Muscle layer of duodenum (tissue), 2 donors: ENCODE measurements around the gene NEB.
"Not testable (repeated sequence)": the region's sequence is repeated elsewhere in the genome, so short reads cannot be mapped to it uniquely, and the experiment has no call there.

Experiments
- H3K27ac ChIP-seq: one replicate; pipeline ENCODE4 v1.7.0; 2013; ENCODE audit warnings: mild to moderate bottlenecking, low read length
- H3K27me3 ChIP-seq: one replicate; pipeline ENCODE4 v1.7.0; 2013; ENCODE audit warnings: low read depth, mild to moderate bottlenecking, control low read depth, low read length
- H3K36me3 ChIP-seq, 2 donors: one replicate each; pipeline ENCODE4 v1.7.0; 2013; ENCODE audit warnings: low read length in 2 of 2, control low read depth in 1 of 2, mild to moderate bottlenecking in 1 of 2; ENCODE audit not compliant: insufficient read depth in 2 of 2, control insufficient read depth in 1 of 2
- H3K4me1 ChIP-seq, 2 donors: one replicate each; pipeline ENCODE4 v1.7.0; 2013; ENCODE audit warnings: low read length in 2 of 2, mild to moderate bottlenecking in 2 of 2, control low read depth in 1 of 2, moderate library complexity in 1 of 2; ENCODE audit not compliant: insufficient read depth in 2 of 2, control insufficient read depth in 1 of 2
- H3K4me3 ChIP-seq, 2 donors: one replicate each; pipeline ENCODE4 v1.7.0; 2013; ENCODE audit warnings: low read length in 2 of 2, low read depth in 1 of 2, mild to moderate bottlenecking in 1 of 2
- H3K9me3 ChIP-seq, 2 donors: one replicate each; pipeline ENCODE4 v1.7.0; 2013; ENCODE audit warnings: low read length in 2 of 2, control low read depth in 1 of 2, mild to moderate bottlenecking in 1 of 2; ENCODE audit not compliant: control insufficient read depth in 1 of 2
- donor health status: healthy.

Gene NEB

DNA sequence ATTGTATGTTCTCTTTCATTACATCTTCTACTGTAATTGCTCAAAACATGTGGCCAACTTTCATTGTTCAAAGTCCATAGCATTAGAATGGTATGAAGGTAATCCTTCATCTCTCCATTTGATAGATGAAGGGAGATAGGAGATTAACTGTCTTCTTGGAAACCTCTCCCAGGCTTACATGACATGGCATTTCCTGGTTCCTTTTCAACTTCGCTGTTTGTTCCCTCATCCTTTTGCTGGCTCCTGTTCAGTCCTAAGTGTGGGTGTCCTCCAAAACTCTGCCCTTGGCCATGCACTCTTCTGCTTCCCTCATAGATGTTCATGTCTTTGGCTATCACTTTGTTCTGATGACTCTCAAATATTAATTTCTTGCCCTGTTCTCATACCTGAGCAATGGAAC, 13.8 kb downstream of the NEB start:
- Histone ChIP-seq H3K27me3 (no peaks in the 10 kb centered on the region), H3K36me3 (no peaks in the 10 kb centered on the region), H3K9me3 (no peaks in the 10 kb centered on the region), H3K4me1 (no peaks in the 10 kb centered on the region), H3K4me3 (no peak overlapping the region), H3K27ac (no peak overlapping the region)

DNA sequence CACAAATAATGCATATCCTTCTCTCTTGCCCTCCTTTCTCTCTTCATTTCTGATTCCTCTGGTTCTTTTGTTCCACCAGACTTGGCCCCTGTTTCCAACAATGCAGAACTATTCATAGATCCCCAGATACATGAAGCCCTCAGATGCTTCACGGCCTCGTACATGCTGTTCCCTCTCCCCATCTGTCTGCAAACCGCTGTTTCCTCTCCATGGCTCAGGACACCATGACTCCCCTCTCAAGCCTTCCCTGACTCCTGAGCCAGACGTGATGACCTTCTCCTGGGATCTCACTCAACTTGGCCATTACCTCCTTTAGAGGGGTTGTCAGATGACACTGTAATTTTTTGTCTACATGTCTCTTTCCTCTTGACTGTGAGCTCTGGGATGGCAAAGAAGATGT, 15.5 kb downstream of the NEB start:
- H3K36me3 ChIP-seq: no peaks in the 10 kb centered on the region
- no peaks in the 10 kb centered on the region for H3K9me3 ChIP-seq
- no peaks in the 10 kb centered on the region for H3K4me1 ChIP-seq
- H3K27me3 ChIP-seq: no peaks in the 10 kb centered on the region
- no peak overlapping the region for H3K27ac ChIP-seq
- H3K4me3 ChIP-seq: no peak overlapping the region

- Histone ChIP-seq H3K27me3 (no peaks in the 10 kb centered on the region), H3K36me3 (no peaks in the 10 kb centered on the region), H3K4me1 (no peaks in the 10 kb centered on the region), H3K27ac (no peak overlapping the region), H3K9me3 (no peaks in the 10 kb centered on the region), H3K4me3 (no peak overlapping the region)
Measured at GRCh38 chr2:151718247-151718646, 16.0 kb downstream of the NEB start.

DNA sequence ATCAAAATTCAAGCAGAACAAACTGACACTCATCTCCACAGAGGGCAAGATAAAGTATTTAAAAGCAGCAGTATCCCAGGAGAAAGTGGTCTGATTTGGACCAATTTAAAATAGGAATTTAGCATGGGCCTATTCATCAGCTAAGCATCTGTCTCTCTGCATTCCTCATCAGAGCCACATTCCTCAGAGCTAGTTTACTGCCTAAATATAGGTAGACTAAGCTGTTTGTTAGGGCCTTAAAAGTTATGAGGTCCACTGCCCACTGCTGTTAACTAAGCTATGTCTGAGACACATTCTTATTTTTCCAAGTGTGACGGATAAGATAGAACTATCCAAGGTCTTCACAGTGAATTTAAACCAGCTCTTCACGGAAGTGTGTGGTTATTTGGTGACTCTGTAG, 17.6 kb downstream of the NEB start:
- H3K27ac ChIP-seq: no peak overlapping the region
- H3K36me3 ChIP-seq: no peaks in the 10 kb centered on the region
- no peak overlapping the region for H3K4me3 ChIP-seq

DNA sequence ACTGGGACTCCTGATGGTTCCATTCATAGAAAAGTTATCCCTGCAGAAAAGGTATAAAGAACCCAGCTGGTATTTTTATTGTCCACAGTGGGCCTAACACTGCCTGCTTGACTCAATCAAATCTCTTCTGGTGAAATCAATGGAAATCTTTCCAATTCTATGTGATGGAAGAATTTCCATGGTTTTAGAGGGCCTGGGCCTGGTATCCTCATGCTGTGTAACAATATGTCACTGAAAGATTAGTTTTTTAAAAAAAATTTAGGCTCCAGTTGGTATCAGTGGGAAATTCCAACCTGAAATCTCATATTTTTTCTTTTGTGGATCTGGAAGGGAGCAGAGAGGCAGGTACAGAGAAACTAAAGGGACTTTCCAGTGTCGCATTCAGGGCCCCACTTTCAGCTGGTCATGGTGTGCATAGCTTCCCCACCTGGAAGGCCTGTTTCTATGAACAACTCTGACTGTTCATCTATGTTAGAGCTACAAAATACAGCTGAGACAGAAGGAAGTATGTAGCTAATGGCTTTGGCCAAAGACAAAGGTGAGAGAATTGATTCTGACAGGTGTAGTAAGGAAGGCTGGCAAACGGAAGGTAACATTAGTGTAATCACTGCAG, 20.9 kb downstream of the NEB start:
- no peaks in the 10 kb centered on the region for H3K27me3 ChIP-seq
- H3K36me3 ChIP-seq: no peaks in the 10 kb centered on the region
- no peaks in the 10 kb centered on the region for H3K4me1 ChIP-seq
- no peaks in the 10 kb centered on the region for H3K9me3 ChIP-seq
- H3K4me3 ChIP-seq: no peak overlapping the region
- H3K27ac ChIP-seq: no peak overlapping the region

More for the DNA sequence above, 17.6 kb downstream of the NEB start:
- Histone ChIP-seq H3K27me3 (no peaks in the 10 kb centered on the region), H3K4me1 (no peaks in the 10 kb centered on the region), H3K9me3 (no peaks in the 10 kb centered on the region)

DNA sequence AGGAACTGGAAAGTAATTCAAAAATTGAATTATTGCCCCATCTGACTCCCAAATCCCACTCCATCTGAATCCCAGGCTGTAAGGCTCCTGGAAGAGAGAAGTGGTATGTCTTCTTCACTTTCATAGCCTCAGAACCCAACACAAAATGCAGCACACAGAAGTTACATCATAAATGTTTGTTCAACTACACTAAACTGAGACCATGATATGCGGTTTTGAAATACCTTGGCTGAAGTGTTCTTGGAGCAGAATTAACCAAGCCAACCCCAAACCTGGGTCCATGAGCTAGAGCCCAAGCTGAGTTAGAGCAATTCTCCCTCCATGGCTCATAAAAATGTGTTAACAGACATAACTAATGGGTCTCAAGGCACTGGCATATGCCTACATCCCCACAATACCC, 23.3 kb downstream of the NEB start:
- Histone ChIP-seq H3K27me3 (no peaks in the 10 kb centered on the region), H3K36me3 (no peaks in the 10 kb centered on the region), H3K4me3 (no peak overlapping the region), H3K9me3 (no peaks in the 10 kb centered on the region), H3K27ac (no peak overlapping the region), H3K4me1 (no peaks in the 10 kb centered on the region)

- no peaks in the 10 kb centered on the region for H3K4me1 ChIP-seq
- H3K9me3 ChIP-seq: no peaks in the 10 kb centered on the region
- no peaks in the 10 kb centered on the region for H3K36me3 ChIP-seq
- no peak overlapping the region for H3K4me3 ChIP-seq
- H3K27ac ChIP-seq: no peak overlapping the region
- H3K27me3 ChIP-seq: no peaks in the 10 kb centered on the region
Measured at GRCh38 chr2:151708788-151709187, 25.5 kb downstream of the NEB start.

DNA sequence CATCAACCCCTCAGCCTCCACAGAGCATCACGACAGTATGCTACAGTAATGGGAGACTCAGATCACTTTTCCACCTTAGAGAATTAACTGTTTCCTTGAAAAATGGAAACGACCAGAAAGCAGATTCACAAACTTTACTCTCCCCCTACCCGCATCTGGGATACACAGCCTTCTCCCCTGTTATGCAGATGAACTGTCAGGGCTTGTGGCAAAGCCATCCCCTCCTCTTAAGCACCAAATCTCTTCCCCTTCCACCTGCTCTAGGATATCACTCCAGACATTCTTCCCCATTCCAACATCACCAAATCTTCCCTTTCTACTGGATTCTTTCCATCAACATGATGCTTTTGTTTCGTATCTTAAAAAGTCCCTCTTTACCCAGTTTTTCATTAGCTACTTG, 26.4 kb downstream of the NEB start:
- Histone ChIP-seq H3K4me1 (no peaks in the 10 kb centered on the region), H3K27me3 (no peaks in the 10 kb centered on the region), H3K27ac (no peak overlapping the region), H3K4me3 (no peak overlapping the region), H3K36me3 (no peaks in the 10 kb centered on the region), H3K9me3 (no peaks in the 10 kb centered on the region)

GRCh38 chr2:151704480-151704961, 29.8 kb downstream of the NEB start:
- not testable (repeated sequence) for H3K27me3 ChIP-seq, H3K4me3 ChIP-seq, H3K4me1 ChIP-seq, H3K9me3 ChIP-seq, H3K27ac ChIP-seq, H3K36me3 ChIP-seq

DNA sequence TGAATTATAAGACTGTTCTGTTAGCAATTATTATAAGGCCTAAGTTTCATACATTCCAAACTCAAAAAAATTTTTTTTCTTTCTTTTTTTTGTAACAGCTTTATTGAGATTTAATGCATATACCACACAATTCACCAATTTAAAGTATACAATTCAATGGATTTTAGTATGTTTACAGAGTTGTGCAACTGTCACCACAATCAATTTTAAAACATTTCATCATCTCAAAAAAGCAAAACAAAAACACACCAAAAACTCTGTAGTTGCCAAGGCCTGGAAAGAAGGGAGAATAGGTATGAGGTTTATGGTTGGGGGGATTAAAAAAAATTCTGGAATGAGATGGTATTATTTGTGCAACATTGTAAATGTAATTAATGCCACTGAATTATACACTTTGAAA, 36.1 kb downstream of the NEB start:
- H3K36me3 ChIP-seq, H3K9me3 ChIP-seq, H3K27ac ChIP-seq, H3K4me3 ChIP-seq, H3K27me3 ChIP-seq, H3K4me1 ChIP-seq: not testable (repeated sequence)

DNA sequence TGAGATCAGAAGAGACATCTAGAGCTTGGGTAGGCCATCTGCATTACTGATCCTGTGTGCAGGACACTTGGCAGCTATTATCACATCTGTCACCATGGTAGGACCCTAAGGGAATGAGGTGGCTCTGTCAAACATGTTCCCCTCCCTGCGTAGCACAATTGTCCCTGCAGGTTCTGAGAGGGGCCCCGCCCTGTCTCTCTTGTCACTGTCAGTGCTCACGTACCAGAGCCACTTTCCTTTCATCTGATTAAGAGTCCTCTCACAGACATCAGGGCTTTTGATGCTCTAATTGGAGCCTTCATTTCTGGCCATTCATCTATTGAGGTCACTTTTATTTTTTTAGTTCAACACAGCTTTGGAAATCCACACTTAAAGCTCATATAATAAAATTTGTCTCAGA, 38.5 kb downstream of the NEB start:
- Histone ChIP-seq H3K4me1 (no peaks in the 10 kb centered on the region), H3K9me3 (no peaks in the 10 kb centered on the region), H3K27ac (no peak overlapping the region), H3K4me3 (no peak overlapping the region), H3K36me3 (no peaks in the 10 kb centered on the region), H3K27me3 (no peaks in the 10 kb centered on the region)

DNA sequence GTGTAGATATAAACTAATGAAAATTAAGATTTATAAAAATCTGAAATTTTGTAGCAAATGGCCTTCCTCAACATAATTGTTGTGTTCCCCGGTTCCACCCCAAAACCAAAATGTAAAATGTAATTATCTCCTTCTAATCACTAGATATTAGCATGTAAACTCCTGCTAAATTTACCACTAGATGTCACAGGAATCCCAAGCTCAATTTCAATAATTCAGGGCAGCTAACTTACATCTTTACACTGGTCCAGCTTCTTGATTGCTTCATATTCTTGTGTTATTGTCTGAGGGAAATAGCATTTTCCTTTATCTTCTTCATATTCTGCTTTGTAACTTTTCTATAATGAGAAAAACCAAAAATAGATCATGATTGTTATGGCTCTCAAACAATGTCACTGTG, 42.6 kb downstream of the NEB start:
- no peak overlapping the region for H3K27ac ChIP-seq
- H3K9me3 ChIP-seq: no peaks in the 10 kb centered on the region
- H3K27me3 ChIP-seq: no peaks in the 10 kb centered on the region
- no peak overlapping the region for H3K4me3 ChIP-seq
- H3K36me3 ChIP-seq: no peaks in the 10 kb centered on the region
- H3K4me1 ChIP-seq: no peaks in the 10 kb centered on the region
